NCI-H2029 (cell line): ENCODE results near the gene NGF.
"Not testable (repeated sequence)": the region's sequence is repeated elsewhere in the genome, so short reads cannot be mapped to it uniquely, and the experiment has no call there.

ENCODE experiments used
- DNase-seq: peaks from one replicate; lab custom pipeline; 2025; lab: John Stamatoyannopoulos, UW

NGF gene

GRCh38 chr1:115332813-115333608, 5.0 kb downstream of the NGF start:
- no peak for DNase-seq

DNA sequence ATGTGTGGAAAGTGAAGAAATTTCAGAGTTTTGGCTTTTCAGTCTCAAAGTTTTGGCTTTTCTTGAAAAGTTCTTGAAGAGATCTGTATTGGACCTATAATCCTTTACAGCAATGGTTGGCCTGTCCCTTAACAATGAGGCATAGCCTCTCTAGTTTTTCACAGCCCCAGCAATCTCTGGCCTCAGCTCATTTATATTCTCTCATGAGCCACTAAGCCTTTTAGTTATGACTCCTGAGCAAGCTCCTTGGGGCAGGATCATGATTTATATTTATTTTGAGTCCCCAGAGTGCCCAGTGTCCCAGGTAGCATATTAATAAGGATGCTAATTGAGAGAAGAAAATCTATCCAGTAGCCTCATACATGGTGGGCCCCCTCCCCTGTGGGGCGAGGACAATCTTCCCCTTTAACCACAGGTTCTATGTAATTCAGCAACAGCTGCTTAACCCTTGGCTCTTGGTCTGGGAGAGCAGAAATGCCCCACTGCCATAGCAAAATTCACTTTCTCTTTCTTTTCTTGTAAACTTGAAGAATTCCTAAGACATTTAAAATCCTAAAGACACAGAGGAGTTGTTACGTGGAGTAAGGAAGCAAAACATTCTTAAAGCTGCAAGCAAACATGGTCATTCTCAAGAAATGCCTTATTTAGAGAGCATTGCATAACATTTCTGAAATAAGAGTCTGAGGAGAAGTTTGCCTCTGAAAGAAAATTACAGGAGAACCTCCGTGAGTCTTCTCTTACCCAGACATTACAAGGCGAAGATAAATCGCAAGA, 6.3 kb downstream of the NGF start:
- no peak for DNase-seq

DNA sequence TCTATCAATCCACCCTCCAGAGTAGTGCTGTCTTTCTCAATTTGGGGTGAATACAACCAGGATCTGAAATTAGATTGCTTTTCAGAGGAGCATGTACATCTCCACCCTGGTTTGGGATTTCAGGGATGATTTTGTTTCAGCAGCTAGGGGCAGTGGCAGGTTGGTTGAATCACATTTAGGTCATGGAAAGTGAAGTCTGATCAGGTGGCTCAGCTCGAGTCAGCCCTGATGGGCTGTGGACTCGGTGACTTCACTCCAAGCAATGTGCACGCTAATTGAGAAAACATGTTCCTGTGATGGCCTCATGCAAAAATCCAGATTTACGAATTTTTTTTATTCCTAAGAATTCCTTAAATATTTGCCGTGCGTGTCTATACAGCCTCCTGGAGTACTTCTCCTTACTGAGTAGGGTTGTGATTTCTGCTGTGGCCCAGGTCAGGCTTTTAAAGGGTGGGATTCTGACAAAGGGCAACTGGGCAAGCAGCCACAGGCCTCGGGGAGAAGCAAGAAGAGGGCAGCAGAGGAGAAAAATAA, 7.5 kb downstream of the NGF start:
- DNase-seq = no peak

DNA sequence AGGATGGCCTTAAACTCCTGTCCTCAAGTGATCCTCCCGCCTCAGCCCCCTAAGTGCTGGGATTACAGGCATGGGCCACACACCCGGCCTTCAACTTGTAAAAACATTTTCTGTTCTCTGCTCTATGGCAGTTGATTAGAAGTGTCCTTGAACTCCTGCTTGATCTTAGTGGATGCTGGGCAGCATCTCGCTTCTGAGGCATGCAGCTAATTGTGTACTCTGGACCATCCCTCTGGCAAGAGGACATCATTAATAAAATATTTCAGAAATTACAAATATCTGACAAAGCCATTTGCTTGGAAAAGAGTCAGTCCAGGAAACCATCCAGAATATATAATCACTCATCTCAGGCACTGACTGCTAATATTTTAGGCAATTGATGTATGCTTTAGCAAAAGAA, 8.1 kb downstream of the NGF start:
- no peak for DNase-seq

DNA sequence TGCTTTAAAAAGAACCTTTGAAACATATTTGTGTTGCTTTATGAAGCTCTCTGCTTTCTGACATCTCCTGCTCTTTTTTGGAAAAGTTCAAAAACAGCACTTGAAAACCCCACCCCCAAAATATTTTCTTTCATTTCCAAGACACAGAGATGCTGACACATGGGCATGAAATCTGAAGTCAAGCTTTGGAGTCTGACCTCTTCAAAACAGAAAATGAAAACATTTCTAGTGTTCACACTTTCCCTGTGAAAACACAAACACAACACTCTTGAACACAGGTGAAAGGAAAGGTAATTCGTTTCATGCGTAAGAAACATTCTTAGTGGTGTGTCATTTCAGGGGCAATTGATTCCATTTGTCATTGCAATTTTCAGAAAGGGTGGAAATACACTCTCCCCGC, 10.8 kb downstream of the NGF start:
- DNase-seq = peak; percentile 16

GRCh38 chr1:115326419-115326818, 11.6 kb downstream of the NGF start:
- DNase-seq = no peak

- no peak for DNase-seq
These were observed 12.2 kb downstream of the NGF start for GRCh38 chr1:115325874-115326273.

GRCh38 chr1:115324649-115325420, 13.2 kb downstream of the NGF start:
- DNase-seq = no peak

DNA sequence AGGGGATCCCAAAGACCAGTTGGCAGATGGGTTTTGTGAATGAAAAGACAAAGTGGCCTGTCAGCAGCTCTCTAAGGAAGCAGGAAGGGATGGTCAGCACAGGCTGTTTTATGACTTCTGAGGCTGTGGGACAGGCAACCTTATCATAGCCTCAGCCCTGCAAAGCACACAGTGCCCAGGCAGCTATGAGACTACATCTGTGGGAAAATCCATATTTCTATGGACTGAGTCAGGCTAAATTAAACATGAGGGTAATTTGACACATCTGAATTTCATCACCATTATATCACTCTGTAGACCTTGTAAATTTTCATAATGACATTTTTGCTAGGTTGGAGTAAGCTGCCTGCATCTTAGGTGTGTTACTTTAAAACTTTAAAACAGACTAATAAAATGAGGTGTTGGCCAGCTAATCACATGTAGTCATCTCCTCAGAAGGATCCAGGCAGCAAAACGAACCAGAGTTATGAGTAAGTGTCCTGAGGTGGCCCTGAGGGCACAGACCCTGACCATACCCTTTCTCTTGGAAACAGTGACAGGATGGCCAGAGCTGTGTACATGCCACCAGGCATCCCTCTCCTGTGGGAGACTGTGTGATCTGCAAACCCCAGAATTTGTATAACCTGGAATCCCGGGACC, 14.6 kb downstream of the NGF start:
- DNase-seq = no peak

DNA sequence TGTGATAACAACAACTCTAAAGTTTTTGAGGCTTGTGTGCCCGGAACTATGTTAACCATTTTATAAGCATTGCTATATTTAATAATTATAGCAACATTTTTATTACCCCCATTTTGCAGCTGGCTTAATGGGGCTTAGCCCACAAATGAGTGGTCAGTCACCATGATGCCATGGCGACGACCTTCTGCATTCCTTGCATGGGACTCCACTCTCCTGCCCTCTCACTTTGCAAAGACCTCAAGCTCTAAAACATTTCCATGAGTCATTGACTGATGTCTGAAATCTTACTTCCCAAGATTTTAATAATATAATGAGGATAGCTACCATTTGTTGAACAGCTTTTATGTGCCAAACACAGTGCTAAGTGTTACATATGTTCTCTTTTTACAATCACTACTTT, 15.4 kb downstream of the NGF start:
- DNase-seq = no peak

DNA sequence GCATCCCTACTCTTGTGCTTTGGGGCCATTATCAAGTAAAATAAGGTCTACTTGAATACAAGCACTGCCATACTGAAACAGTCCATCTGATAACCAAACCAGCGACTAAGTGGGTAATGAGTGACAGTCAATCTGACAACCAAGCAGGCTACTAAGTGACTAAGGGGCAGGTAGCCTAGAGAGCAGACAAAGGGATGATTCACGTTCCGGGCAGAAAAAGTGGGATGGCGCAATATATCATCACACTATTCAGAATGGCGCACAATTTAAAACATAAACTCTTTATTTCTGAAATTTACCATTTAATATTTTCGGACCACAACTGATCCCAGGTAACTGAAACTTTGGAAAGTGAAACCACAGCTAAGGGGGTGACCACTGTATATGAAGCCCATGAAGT, 17.7 kb downstream of the NGF start:
- DNase-seq = no peak

DNA sequence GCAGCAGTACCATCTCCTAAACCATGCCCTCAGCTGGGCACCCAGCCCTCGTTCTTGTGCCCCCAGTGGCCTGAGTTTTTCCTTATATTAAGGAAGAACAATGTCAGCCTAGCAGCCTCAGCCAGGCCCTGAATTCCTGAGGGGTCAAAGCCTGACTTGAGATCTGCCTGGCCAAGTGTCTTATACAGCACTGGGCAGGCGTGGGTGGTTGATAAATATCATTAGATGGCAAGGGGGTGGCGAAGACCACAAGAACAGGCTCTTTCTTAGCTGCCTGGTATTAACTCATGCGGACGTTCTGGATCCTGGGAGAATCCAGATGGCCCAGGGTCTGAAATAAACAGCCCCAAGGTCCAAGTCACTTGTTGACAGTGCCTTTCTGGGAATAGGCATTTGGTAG, 18.3 kb downstream of the NGF start:
- DNase-seq = no peak

GRCh38 chr1:115317101-115318012, 20.7 kb downstream of the NGF start:
- peak; percentile 91 for DNase-seq

DNA sequence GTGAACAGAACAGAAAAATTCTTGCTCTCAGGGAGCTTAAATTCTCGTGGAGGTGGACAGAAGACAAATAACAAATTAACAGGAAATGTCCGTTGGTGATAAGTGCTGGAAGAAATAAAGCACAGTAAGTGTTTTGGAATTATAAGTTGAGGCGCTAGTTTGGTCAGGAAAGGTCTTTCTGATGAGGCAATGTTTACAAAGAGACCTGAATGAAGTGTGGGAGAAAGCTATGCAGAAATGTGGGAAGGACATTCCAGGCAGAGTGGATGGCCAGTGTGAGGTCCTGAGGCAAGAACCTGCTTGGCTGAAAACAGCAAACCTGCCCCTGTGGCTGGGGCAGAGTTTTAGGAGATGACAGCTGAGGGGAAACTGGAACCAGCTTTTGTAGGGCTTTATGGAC, 23.3 kb downstream of the NGF start:
- DNase-seq = no peak

- DNase-seq = no peak
These were observed 24.0 kb downstream of the NGF start for GRCh38 chr1:115314092-115314491.

DNA sequence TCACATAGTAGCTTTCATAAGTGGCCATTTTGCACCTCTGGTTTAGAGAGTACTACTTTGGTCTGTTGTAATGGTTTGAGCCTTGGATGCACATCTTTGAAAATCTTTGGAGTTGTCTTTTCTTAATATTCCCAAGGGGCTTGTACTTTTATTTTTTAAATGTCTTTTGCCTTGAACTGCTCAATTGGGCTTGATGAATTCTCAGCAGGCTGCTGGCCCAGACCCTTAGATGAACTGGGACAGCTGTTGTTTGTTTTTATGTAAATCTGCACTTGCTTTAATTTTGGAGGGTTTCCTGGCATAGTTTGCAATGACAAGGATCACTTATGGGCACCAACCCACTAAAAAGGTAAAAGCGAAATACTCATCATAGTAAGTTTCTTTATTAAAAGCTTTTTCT, 24.9 kb downstream of the NGF start:
- DNase-seq = no peak

- no peak for DNase-seq
These were observed 25.3 kb downstream of the NGF start for GRCh38 chr1:115312742-115313141.

- DNase-seq = no peak
These were observed 26.5 kb downstream of the NGF start for GRCh38 chr1:115311474-115311989.

DNA sequence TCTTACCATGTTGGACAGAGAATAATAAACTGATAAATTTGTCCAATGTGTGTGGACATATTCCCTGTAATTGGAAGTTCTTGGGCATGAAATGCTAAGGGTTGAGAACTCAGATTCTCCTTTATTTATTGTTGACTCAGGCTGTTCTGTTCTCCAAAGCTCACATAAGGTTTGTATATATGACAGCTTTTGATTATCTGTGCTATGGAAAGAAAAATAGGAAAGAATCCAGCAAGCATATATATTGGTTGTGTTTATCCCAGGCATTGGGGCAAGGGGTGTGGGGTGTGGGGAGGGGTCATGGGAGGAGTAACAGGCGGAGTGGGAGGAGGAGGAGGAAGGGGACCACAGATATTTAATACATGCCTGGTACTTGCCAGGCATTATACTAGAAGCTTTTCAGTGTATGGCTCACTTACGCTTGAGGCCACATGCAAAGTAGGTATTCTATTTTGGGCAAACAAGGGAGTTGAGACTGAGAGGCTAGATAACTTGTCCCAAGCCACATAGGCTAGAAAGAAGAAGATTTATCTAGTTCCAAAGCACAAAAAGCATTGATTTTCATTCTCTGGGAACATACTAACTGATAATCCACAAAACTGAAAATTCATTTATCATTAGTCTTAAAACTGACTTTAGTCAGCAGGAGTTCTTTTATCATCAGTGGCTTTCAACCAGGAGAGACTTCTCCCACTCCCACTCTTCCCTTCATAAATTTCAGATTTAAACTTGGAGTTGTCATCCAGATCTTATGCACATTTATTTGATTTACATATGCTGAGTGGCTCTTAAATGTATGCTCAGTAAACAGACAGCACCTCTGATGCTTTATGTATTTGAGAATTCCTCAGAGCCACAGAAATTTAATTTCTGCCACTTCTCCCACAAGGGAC, 27.2 kb downstream of the NGF start:
- no peak for DNase-seq

DNA sequence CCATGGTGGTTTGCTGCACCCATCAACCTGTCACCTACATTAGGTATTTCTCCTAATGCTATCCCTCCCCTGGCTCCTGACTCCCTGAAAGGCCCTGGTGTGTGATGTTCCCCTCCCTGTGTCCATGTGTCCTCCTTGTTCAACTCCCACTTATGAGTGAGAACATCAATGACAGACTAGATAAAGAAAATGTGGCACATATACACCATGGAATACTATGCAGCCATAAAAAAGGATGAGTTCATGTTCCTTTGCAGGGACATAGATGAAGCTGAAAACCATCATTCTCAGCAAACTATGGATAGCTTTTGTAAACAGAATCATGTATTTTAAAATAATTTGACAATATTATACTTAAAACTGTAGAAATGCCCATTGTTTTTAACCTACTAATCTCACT, 28.5 kb downstream of the NGF start:
- not testable (repeated sequence) for DNase-seq
